Osteoblast (primary cell): ENCODE data around the gene RCAN1. TPM values are rescaled to one million over a fixed set of nuclear protein-coding genes. Genes with fewer than 3 reads are reported as not detected.

Experiments used
- DNase-seq: peaks from one replicate; pipeline ENCODE4 v3.0.0; 2011; ENCODE audit warnings: low spot score, mixed read lengths; ENCODE audit not compliant: insufficient read length; ENCODE audit errors: missing footprints
- H2AFZ ChIP-seq: 2 replicates; pipeline ENCODE4 v1.6.0; 2011; ENCODE audit warnings: mild to moderate bottlenecking, low read length
- H3K27ac ChIP-seq: 2 replicates; pipeline ENCODE4 v1.5.1; 2011; ENCODE audit warnings: mild to moderate bottlenecking, low read depth, low read length, moderate library complexity
- H3K27me3 ChIP-seq: 2 replicates; pipeline ENCODE4 v1.6.0; 2012; ENCODE audit warnings: mild to moderate bottlenecking, control low read depth, inconsistent platforms, low read length, moderate library complexity; ENCODE audit not compliant: insufficient read depth
- H3K36me3 ChIP-seq: 2 replicates; pipeline ENCODE4 v1.5.1; 2011; ENCODE audit warnings: mild to moderate bottlenecking, low read length, control low read depth, moderate library complexity; ENCODE audit not compliant: insufficient read depth
- H3K4me1 ChIP-seq: 2 replicates; pipeline ENCODE4 v1.5.1; 2011; ENCODE audit warnings: mild to moderate bottlenecking, low read length, control low read depth, moderate library complexity; ENCODE audit not compliant: insufficient read depth
- H3K4me2 ChIP-seq: 2 replicates; pipeline ENCODE4 v1.6.0; 2011; ENCODE audit warnings: mild to moderate bottlenecking, low read length; ENCODE audit not compliant: insufficient read depth
- H3K4me3 ChIP-seq: fragments of 200-600 bp; sonication (generic); 3 replicates; pipeline ENCODE4 v1.5.1; 2012; ENCODE audit warnings: mild to moderate bottlenecking, low read length, inconsistent platforms; ENCODE audit not compliant: insufficient read depth
- H3K79me2 ChIP-seq: 2 replicates; pipeline ENCODE4 v1.6.0; 2012; ENCODE audit warnings: mild to moderate bottlenecking, low read length, control low read depth, inconsistent platforms; ENCODE audit not compliant: insufficient read depth
- H3K9me3 ChIP-seq: 2 replicates; pipeline ENCODE4 v1.5.1; 2011; ENCODE audit warnings: low read depth, low read length, control low read depth
- H4K20me1 ChIP-seq: 2 replicates; pipeline ENCODE4 v1.6.0; 2012; ENCODE audit warnings: mild to moderate bottlenecking, low read length, control low read depth; ENCODE audit not compliant: insufficient read depth
- CTCF ChIP-seq: IDR thresholded peaks from 2 replicates; pipeline ENCODE4 v1.5.1; 2011; ENCODE audit warnings: mild to moderate bottlenecking, low read depth, low read length, moderate library complexity; ENCODE audit errors: extremely low read depth
- total RNA-seq: library from RNA; depleted of rRNA; stranded (reverse); fragments of >200 nt; gene quantifications from 2 replicates; pipeline ENCODE4 v1.2.3, GENCODE V29; 2012

Gene RCAN1
- total RNA-seq, 1 donor = 103 TPM

- DNase-seq = no peak
Observed at GRCh38 chr21:34583926-34584563, 30.9 kb downstream of the RCAN1 start.

GRCh38 chr21:34582506-34583150 is 32.3 kb downstream of the RCAN1 start:
- TF ChIP-seq CTCF = peak; percentile 70
- no peaks in the 10 kb centered on the region for H3K36me3 ChIP-seq
- no peaks in the 10 kb centered on the region for H3K9me3 ChIP-seq
- no peaks in the 10 kb centered on the region for H3K27me3 ChIP-seq
- H3K27ac ChIP-seq = no peak overlapping the region
- H2AFZ ChIP-seq = peak overlapping the region; percentile 88
- no peaks in the 10 kb centered on the region for H4K20me1 ChIP-seq
- peaks cover 12% of the 10 kb centered on the region for H3K4me1 ChIP-seq
- no peak overlapping the region for H3K4me3 ChIP-seq
- H3K4me2 ChIP-seq = no peak overlapping the region
- H3K79me2 ChIP-seq = peaks cover 8% of the 10 kb centered on the region
- DNase-seq = peak; percentile 82

More at GRCh38 chr21:34583926-34584563, 30.9 kb downstream of the RCAN1 start:
- H3K36me3 ChIP-seq = no peaks in the 10 kb centered on the region
- peaks cover 5% of the 10 kb centered on the region for H3K79me2 ChIP-seq
- H4K20me1 ChIP-seq = no peaks in the 10 kb centered on the region
- TF ChIP-seq CTCF = no peak
- H3K4me2 ChIP-seq = no peak overlapping the region
- no peak overlapping the region for H3K27ac ChIP-seq
- H3K27me3 ChIP-seq = no peaks in the 10 kb centered on the region
- H3K4me3 ChIP-seq = no peak overlapping the region
- H3K4me1 ChIP-seq = peaks cover 10% of the 10 kb centered on the region
- H2AFZ ChIP-seq = no peak overlapping the region
- no peaks in the 10 kb centered on the region for H3K9me3 ChIP-seq

GRCh38 chr21:34580181-34580700 is 34.7 kb downstream of the RCAN1 start:
- no peaks in the 10 kb centered on the region for H3K27me3 ChIP-seq
- H3K79me2 ChIP-seq = peaks cover 8% of the 10 kb centered on the region
- H3K4me1 ChIP-seq = peaks cover 18% of the 10 kb centered on the region
- DNase-seq = no peak
- H4K20me1 ChIP-seq = no peaks in the 10 kb centered on the region
- no peak overlapping the region for H3K4me2 ChIP-seq
- H3K9me3 ChIP-seq = no peaks in the 10 kb centered on the region
- H3K27ac ChIP-seq = peak overlapping the region; percentile 63
- no peak for TF ChIP-seq CTCF
- H2AFZ ChIP-seq = no peak overlapping the region
- H3K4me3 ChIP-seq = no peak overlapping the region
- no peaks in the 10 kb centered on the region for H3K36me3 ChIP-seq

GRCh38 chr21:34579411-34579810 is 35.5 kb downstream of the RCAN1 start:
- peaks cover 18% of the 10 kb centered on the region for H3K4me1 ChIP-seq
- H3K36me3 ChIP-seq = no peaks in the 10 kb centered on the region
- H3K9me3 ChIP-seq = no peaks in the 10 kb centered on the region
- H2AFZ ChIP-seq = no peak overlapping the region
- peaks cover 8% of the 10 kb centered on the region for H3K79me2 ChIP-seq
- H3K4me2 ChIP-seq = no peak overlapping the region
- TF ChIP-seq CTCF = no peak
- no peaks in the 10 kb centered on the region for H4K20me1 ChIP-seq
- no peaks in the 10 kb centered on the region for H3K27me3 ChIP-seq
- DNase-seq = no peak
- H3K4me3 ChIP-seq = no peak overlapping the region
- peak overlapping the region; percentile 63 for H3K27ac ChIP-seq
